ENCODE data around the gene SMIM43.

Gene SMIM43

GRCh38 chr4:121711263-121712000, 53.5 kb downstream of the SMIM43 start:
- TF ChIP-seq, protein P1, sequence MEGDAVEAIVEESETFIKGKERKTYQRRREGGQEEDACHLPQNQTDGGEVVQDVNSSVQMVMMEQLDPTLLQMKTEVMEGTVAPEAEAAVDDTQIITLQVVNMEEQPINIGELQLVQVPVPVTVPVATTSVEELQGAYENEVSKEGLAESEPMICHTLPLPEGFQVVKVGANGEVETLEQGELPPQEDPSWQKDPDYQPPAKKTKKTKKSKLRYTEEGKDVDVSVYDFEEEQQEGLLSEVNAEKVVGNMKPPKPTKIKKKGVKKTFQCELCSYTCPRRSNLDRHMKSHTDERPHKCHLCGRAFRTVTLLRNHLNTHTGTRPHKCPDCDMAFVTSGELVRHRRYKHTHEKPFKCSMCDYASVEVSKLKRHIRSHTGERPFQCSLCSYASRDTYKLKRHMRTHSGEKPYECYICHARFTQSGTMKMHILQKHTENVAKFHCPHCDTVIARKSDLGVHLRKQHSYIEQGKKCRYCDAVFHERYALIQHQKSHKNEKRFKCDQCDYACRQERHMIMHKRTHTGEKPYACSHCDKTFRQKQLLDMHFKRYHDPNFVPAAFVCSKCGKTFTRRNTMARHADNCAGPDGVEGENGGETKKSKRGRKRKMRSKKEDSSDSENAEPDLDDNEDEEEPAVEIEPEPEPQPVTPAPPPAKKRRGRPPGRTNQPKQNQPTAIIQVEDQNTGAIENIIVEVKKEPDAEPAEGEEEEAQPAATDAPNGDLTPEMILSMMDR (IDR thresholded peaks at IDR 0.05; ENCODE audit: low read depth, low read length, missing control alignments) = no peak
- peak; percentile 85 for DNase-seq (ENCODE audit: extremely low read depth, low read depth)
- H3K4me3 ChIP-seq (replicated peaks; ENCODE audit: low read depth, low read length) = 0 out of 2 replicates have a peak overlapping the region, but pooled peaks have one; percentile 9

DNA sequence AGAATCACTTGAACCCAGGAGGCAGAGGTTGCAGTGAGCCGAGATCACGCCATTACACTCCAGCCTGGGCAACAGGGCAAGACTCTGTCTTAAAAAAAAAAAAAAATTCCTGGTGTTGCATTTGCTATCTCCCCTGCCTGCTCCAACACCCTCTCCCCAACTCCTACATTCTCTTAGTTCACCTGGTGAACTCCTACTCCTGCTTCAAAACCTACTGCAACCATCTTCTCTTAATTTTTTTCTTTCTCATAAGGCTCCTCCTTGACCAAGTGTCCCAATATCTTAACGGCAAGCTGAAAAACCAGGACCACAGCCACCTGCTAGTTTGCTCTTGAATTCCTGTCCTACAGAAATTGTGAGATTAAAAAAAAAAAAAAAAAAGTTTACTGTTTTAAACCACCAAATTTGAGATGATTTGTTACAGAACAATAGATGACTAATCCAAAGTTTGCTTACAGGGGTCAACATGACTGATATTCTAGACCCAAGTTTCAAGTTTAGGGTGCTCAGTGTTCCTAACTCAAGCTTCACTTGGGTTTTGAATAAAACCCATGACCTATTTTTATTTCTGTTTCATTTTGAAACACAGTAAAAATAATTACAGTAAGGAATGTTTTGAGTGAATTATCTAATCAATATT, 55.1 kb downstream of the SMIM43 start:
- TF ChIP-seq, protein P1 (IDR thresholded peaks at IDR 0.05; ENCODE audit: low read depth, low read length, missing control alignments) = no peak
- H3K4me3 ChIP-seq (replicated peaks; ENCODE audit: low read depth, low read length) = no peak overlapping the region
- DNase-seq (ENCODE audit: extremely low read depth, low read depth) = no peak

Measured in HFF-Myc (cell line).